ENCODE data around the gene PDE6C.

The PDE6C gene

DNA sequence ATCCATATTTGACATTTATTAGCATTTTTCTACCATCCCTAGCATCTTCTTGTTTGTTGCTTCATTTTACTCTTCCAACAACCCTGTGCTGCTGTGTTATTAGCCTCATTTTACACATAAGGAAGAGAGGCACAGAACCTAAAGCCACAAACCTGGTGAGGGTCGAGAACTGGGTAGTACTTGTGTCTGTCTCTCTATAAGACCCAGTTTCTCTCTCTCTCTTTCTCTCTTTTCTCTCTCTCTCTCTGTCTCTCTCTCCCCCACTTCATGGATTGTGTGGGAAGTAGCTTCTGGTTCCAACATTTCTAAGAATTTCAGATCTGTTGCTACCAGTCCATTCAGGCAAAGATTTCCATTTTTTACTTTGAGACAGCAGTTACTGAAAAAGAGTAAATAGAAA is 91.5 kb downstream of the PDE6C start:
- Histone ChIP-seq H3K4me3 (ENCODE audit: low read depth, low read length) (no peak overlapping the region), H3K27me3 (replicated peaks) (no peaks in the 10 kb centered on the region), H3K36me3 (replicated peaks) (no peaks in the 10 kb centered on the region), H3K27ac (no peak overlapping the region)
- in situ Hi-C loops (cut with HindIII; ENCODE audit: low pct_ligation_motif_present, low sequenced_read_pairs) = no loop called here
- no peak for DNase-seq
- no peak for TF ChIP-seq CTCF (IDR thresholded peaks at IDR 0.05; ENCODE audit: low read depth, low read length, missing control alignments)

- no peak overlapping the region for H3K4me3 ChIP-seq (ENCODE audit: low read depth, low read length)
- H3K27ac ChIP-seq = no peak overlapping the region
- no peaks in the 10 kb centered on the region for H3K27me3 ChIP-seq (replicated peaks)
- no peaks in the 10 kb centered on the region for H3K36me3 ChIP-seq (replicated peaks)
- TF ChIP-seq CTCF (IDR thresholded peaks at IDR 0.05; ENCODE audit: low read depth, low read length, missing control alignments) = no peak
- in situ Hi-C loops (cut with HindIII; ENCODE audit: low pct_ligation_motif_present, low sequenced_read_pairs) = no loop called here
- DNase-seq = no peak
These were observed 92.1 kb downstream of the PDE6C start for GRCh38 chr10:93704451-93704850.

DNA sequence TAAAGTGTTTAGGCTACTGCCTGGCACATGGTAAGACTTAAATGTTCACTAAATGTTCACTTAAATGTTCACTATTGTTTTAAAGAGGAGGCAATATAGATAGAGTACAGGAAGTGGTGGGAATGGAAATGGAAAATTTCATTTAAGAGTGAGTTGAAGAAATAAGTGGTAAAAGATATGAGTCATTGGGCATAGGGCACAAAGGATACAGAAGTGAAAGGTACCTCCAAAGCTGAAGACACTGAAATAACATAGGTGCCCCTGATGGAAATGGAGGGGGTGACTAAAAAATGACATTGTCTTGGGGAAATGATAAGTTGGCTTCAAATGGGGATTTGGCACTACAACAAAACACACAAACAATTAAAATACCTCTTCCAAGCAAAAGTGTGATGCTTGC is 95.3 kb downstream of the PDE6C start:
- TF ChIP-seq CTCF (IDR thresholded peaks at IDR 0.05; ENCODE audit: low read depth, low read length, missing control alignments) = no peak
- Histone ChIP-seq H3K36me3 (replicated peaks) (no peaks in the 10 kb centered on the region), H3K27me3 (replicated peaks) (no peaks in the 10 kb centered on the region), H3K27ac (no peak overlapping the region), H3K4me3 (ENCODE audit: low read depth, low read length) (no peak overlapping the region)
- DNase-seq = no peak
- in situ Hi-C loops (cut with HindIII; ENCODE audit: low pct_ligation_motif_present, low sequenced_read_pairs) = no loop called here

DNA sequence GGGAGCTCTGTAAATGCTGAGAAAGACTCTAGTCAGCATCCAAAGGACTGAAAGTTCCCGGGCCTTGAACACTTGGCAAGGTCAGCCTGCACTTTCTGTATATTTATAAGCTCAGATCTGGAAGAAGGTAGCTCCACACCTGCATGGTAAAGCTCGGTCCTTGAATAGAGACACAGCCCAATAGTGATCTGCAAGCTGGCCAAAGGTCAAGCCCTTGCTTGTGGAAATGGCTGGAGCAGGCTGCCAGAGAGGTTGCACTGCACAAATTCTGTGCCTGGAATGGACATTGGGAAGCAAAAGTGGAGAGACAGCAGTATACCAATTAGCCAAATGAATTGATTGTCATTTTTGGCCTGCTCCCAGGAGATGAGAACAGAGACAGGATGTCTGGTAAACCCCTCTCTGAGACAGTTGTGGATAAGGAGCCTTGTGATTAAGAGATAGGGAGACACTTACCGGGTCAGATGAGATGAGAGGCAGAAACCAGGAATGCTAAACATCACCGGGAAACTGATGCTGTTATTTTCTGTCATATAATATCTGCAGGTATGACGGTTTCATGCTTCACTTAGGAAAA is 98.1 kb downstream of the PDE6C start:
- no peak for TF ChIP-seq CTCF (IDR thresholded peaks at IDR 0.05; ENCODE audit: low read depth, low read length, missing control alignments)
- in situ Hi-C loops (cut with HindIII; ENCODE audit: low pct_ligation_motif_present, low sequenced_read_pairs) = no loop called here
- DNase-seq = no peak
- H3K36me3 ChIP-seq (replicated peaks) = no peaks in the 10 kb centered on the region
- H3K4me3 ChIP-seq (ENCODE audit: low read depth, low read length) = no peak overlapping the region
- H3K27ac ChIP-seq = no peak overlapping the region
- H3K27me3 ChIP-seq (replicated peaks) = no peaks in the 10 kb centered on the region

DNA sequence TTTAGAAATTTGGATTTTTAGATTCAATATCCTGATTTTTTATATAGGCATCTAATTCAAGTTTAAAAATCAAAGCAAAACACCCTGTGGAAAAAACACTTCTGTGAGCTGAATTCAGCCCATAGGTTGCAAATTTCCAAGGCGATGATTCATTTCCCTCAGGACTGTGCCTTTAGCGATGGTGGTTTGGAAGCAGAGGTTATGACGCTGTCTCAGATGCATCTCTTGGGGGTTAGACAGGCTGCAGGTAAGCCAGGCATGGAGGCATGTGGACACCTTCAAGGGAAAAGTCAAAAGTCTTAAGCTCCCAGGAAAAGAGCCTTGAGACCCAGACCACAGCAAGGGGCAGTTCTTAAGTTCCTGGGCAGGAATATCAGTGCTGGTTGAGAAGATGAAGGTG is 99.6 kb downstream of the PDE6C start:
- H3K27ac ChIP-seq = no peak overlapping the region
- in situ Hi-C loops (cut with HindIII; ENCODE audit: low pct_ligation_motif_present, low sequenced_read_pairs) = no loop called here
- peak; percentile 43 for DNase-seq
- no peak for TF ChIP-seq CTCF (IDR thresholded peaks at IDR 0.05; ENCODE audit: low read depth, low read length, missing control alignments)
- no peaks in the 10 kb centered on the region for H3K27me3 ChIP-seq (replicated peaks)
- H3K4me3 ChIP-seq (ENCODE audit: low read depth, low read length) = no peak overlapping the region
- no peaks in the 10 kb centered on the region for H3K36me3 ChIP-seq (replicated peaks)

GRCh38 chr10:93712593-93712992 is 100.3 kb downstream of the PDE6C start:
- no peak for DNase-seq
- TF ChIP-seq CTCF (IDR thresholded peaks at IDR 0.05; ENCODE audit: low read depth, low read length, missing control alignments) = no peak
- Histone ChIP-seq H3K4me3 (ENCODE audit: low read depth, low read length) (no peak overlapping the region), H3K36me3 (replicated peaks) (no peaks in the 10 kb centered on the region), H3K27me3 (replicated peaks) (no peaks in the 10 kb centered on the region), H3K27ac (no peak overlapping the region)
- in situ Hi-C loops (cut with HindIII; ENCODE audit: low pct_ligation_motif_present, low sequenced_read_pairs) = no loop called here

Data from brain microvascular endothelial cell (primary cell).